MCF 10A (cell line): ENCODE measurements around the gene OR4S1. TPM values are rescaled to one million over a fixed set of nuclear protein-coding genes. Genes with fewer than 3 reads are reported as not detected.
"Not testable (repeated sequence)": the region's sequence is repeated elsewhere in the genome, so short reads cannot be mapped to it uniquely, and the experiment has no call there.

Experiments used
- BruUV-seq: library from RNA; stranded (reverse); fragments of 400-500 nt; replicated peaks from 2 replicates; lab custom pipeline; 2021; lab: Mats Ljungman, UMichigan
- CTCF ChIA-PET: fragments of 300-600 bp; sonication (Branson Sonifier 250); formaldehyde crosslinking; extraction: SDS; loops from one replicate; lab custom pipeline; 2021; ENCODE audit warnings: antibody characterized with exemption, inconsistent platforms; lab: Yijun Ruan, JAX
- POLR2A ChIA-PET: fragments of 300-600, 350-650 bp; sonication (Branson Sonifier 250); formaldehyde crosslinking; extraction: SDS; loops from one replicate; lab custom pipeline; 2020; ENCODE audit warnings: antibody characterized with exemption, inconsistent platforms; lab: Yijun Ruan, JAX
- DNase-seq: peaks from one replicate; pipeline ENCODE4 v3.0.0-alpha.2; 2018; ENCODE audit not compliant: unreplicated experiment
- H3K27ac Mint-ChIP-seq: one replicate; pipeline ENCODE4 v1.8.0; 2022; ENCODE audit warnings: mild to moderate bottlenecking, low read depth, mixed read lengths; ENCODE audit not compliant: unreplicated experiment
- H3K27me3 Mint-ChIP-seq: one replicate; pipeline ENCODE4 v1.8.0; 2022; ENCODE audit warnings: mixed read lengths; ENCODE audit not compliant: insufficient read depth, unreplicated experiment
- H3K36me3 Mint-ChIP-seq: one replicate; pipeline ENCODE4 v1.8.0; 2022; ENCODE audit warnings: mild to moderate bottlenecking, moderate library complexity, mixed read lengths; ENCODE audit not compliant: insufficient read depth, unreplicated experiment
- H3K4me1 Mint-ChIP-seq: one replicate; pipeline ENCODE4 v1.8.0; 2022; ENCODE audit warnings: mixed read lengths; ENCODE audit not compliant: insufficient read depth, unreplicated experiment
- H3K4me3 Mint-ChIP-seq: one replicate; pipeline ENCODE4 v1.8.0; 2022; ENCODE audit warnings: mild to moderate bottlenecking, moderate library complexity, mixed read lengths; ENCODE audit not compliant: unreplicated experiment
- H3K9me3 Mint-ChIP-seq: one replicate; pipeline ENCODE4 v1.8.0; 2022; ENCODE audit warnings: mixed read lengths; ENCODE audit not compliant: unreplicated experiment
- intact Hi-C: fragments of 100-400 bp; cut with micrococcal nuclease; formaldehyde crosslinking; loops from 2 replicates; pipeline ENCODE4 v1.14.1; 2022
- total RNA-seq: library from RNA; stranded (reverse); gene quantifications from 2 replicates; pipeline ENCODE4 v1.2.3, GENCODE V29; 2022
- TF ChIP-seq, protein P1 (sequence below): fragments of 200-600 bp; IDR thresholded peaks from one replicate; pipeline ENCODE4 v1.8.0; 2022; ENCODE audit warnings: antibody characterized with exemption, mild to moderate bottlenecking; ENCODE audit not compliant: unreplicated experiment

Gene OR4S1
- total RNA-seq, 1 experiment from 2014 or later = not detected

DNA sequence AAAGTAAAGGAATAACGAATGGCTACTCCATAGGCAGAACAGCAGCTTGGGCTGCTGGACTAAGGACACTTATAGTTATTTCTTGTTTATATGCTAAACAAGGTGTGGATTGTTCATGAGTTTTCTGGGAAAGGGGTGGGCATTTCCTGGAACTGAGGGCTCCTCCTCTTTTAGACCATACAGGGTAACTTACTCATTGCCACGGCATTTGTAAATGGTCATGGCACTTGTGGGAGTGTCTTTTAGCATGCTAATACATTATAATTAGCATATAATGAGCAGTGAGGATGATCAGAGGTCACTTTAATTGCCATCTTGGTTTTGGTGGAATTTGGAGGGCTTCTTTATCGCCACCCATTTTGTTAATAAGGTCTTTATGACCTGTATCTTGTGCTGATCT, 35.4 kb upstream of the OR4S1 start:
- H3K4me1 Mint-ChIP-seq = no peaks in the 10 kb centered on the region
- intact Hi-C loops = no loop called here
- H3K4me3 Mint-ChIP-seq = no peak overlapping the region
- TF ChIP-seq, protein P1, sequence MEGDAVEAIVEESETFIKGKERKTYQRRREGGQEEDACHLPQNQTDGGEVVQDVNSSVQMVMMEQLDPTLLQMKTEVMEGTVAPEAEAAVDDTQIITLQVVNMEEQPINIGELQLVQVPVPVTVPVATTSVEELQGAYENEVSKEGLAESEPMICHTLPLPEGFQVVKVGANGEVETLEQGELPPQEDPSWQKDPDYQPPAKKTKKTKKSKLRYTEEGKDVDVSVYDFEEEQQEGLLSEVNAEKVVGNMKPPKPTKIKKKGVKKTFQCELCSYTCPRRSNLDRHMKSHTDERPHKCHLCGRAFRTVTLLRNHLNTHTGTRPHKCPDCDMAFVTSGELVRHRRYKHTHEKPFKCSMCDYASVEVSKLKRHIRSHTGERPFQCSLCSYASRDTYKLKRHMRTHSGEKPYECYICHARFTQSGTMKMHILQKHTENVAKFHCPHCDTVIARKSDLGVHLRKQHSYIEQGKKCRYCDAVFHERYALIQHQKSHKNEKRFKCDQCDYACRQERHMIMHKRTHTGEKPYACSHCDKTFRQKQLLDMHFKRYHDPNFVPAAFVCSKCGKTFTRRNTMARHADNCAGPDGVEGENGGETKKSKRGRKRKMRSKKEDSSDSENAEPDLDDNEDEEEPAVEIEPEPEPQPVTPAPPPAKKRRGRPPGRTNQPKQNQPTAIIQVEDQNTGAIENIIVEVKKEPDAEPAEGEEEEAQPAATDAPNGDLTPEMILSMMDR = no peak
- H3K36me3 Mint-ChIP-seq = peaks cover 2% of the 10 kb centered on the region
- ChIA-PET POLR2A (no interaction called here), CTCF (interaction anchor here (0.6 kb wide), 1 partner anchor 129 kb away, joined by 3 read pairs; no protein-coding TSS in a partner anchor)
- H3K27ac Mint-ChIP-seq = no peak overlapping the region
- no peaks in the 10 kb centered on the region for H3K27me3 Mint-ChIP-seq
- H3K9me3 Mint-ChIP-seq = no peaks in the 10 kb centered on the region
- BruUV-seq = no TSS peak
- DNase-seq = no peak

DNA sequence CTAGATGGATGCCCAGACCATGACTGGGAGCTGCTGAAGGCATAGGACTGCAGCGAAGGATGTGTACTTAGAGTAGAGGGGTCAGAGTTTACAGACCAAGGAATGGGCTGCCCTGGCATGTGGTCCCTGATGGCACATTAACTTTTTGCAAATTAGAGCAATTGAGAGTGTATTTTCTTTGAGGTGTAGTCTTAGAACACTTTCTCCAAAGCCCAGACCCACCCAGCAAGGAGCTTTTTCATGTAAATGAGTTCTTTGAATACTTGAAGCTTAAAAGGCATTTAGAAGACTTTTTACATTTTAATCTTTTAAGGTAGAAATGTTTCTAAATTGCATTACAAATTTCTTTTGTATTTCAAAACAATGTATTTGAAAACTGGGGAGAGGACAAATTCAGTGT, 33.4 kb upstream of the OR4S1 start:
- TF ChIP-seq, protein P1 = no peak
- no TSS peak for BruUV-seq
- CTCF ChIA-PET = interaction anchor here (0.5 to 0.6 kb wide), 2 partner anchors 532 to 1330 kb away, joined by 3 to 4 read pairs; no protein-coding TSS in a partner anchor

DNA sequence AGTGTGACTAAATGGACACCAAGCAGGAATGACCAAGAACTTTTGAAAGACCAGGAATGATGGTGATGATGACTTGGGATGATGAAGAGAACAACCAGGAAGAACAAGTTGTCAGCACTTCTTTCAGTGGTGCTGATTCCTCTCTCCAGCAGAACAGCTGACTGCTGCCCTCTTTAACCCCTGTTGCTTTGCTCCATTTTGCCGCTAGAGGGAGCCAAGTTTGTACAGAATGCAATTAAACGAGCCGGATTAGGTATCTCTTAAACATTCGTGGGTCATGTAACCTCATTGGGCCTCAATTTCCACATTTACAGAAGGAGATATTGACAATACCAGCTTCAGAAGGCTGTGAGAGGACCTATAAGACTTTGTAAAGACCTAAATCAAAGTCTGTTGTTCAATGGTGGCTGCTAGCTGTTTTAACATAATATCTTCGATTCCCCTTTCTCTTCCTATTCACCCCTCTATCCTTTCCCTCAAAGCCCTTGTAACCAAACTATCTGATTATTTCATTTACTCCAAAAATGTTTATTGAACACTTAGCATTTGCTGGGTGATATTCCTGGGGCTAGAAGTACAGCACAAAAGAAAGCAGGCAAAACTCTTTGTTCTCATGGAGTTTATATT, 1.9 kb downstream of the OR4S1 start:
- TF ChIP-seq, protein P1 = peak; percentile 92
- intact Hi-C loops = loop anchor here (2.0 to 5.0 kb wide), 3 partner anchors 135 to 1219 kb away; no protein-coding TSS in a partner anchor
- CTCF ChIA-PET = interaction anchor here (0.6 to 3.0 kb wide), 33 partner anchors 9 to 1221 kb away, joined by 3 to 14 read pairs (median 3); no protein-coding TSS in a partner anchor
- Mint-ChIP-seq H3K9me3 (no peaks in the 10 kb centered on the region), H3K27me3 (no peaks in the 10 kb centered on the region), H3K4me1 (no peaks in the 10 kb centered on the region), H3K27ac (no peak overlapping the region), H3K4me3 (no peak overlapping the region), H3K36me3 (no peaks in the 10 kb centered on the region)
- POLR2A ChIA-PET = interaction anchor here (0.6 kb wide), 1 partner anchor 361 kb away, joined by 3 read pairs; no protein-coding TSS in a partner anchor
- peak; percentile 72 for DNase-seq
- BruUV-seq = no TSS peak

More for the DNA sequence above, 33.4 kb upstream of the OR4S1 start:
- Mint-ChIP-seq H3K27me3 (no peaks in the 10 kb centered on the region), H3K9me3 (no peaks in the 10 kb centered on the region), H3K4me1 (no peaks in the 10 kb centered on the region), H3K27ac (no peak overlapping the region), H3K36me3 (peaks cover 4% of the 10 kb centered on the region), H3K4me3 (no peak overlapping the region)
- POLR2A ChIA-PET = interaction anchor here (0.5 kb wide), 1 partner anchor 1303 kb away, joined by 3 read pairs; no protein-coding TSS in a partner anchor
- intact Hi-C loops = no loop called here
- DNase-seq = no peak

DNA sequence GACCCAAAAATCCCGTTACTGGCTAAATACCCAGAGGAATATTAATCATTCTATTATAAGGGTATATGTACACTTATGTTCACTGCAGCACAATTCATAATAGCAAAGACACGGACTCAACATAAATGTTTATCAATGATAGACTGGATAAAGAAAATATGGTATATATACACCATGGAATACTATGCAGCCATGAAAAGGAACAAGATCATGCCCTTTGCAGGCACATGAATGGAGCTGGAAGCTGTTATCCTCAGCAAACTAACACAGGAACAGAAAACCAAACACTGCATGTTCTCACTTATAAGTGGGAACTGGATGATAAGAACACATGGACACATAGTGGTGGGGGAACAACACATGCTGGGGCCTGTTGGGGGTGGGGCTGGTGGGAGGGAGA, 7.6 kb downstream of the OR4S1 start:
- intact Hi-C loops, DNase-seq, BruUV-seq, H3K4me1 Mint-ChIP-seq, H3K4me3 Mint-ChIP-seq, H3K36me3 Mint-ChIP-seq, POLR2A ChIA-PET, H3K9me3 Mint-ChIP-seq, H3K27ac Mint-ChIP-seq, H3K27me3 Mint-ChIP-seq: not testable (repeated sequence)
- CTCF ChIA-PET = interaction anchor here (0.7 kb wide), 1 partner anchor 175 kb away, joined by 3 read pairs; the partner anchor contains the start of gene OR4A47

DNA sequence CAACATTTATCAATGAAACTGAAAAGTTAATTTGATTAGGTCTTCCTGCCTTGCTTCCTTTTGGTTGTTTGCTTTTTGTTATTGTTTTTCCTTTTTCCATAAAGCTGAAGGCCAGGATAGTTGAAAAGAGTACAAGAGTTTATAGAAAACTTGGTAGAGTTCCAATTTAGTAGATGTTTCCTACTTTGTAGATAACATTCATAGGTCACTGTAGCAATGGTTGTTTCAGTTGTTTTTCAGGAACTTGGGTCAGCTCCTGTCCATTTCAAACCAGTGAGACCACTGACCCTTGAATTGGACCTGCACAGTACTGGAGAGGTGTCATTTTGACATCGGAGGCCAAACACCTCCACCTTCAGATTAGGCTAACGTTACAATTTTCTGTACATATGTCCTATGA, 13.8 kb downstream of the OR4S1 start:
- DNase-seq, POLR2A ChIA-PET, H3K4me3 Mint-ChIP-seq, H3K4me1 Mint-ChIP-seq, H3K9me3 Mint-ChIP-seq, H3K27ac Mint-ChIP-seq, H3K36me3 Mint-ChIP-seq, CTCF ChIA-PET, H3K27me3 Mint-ChIP-seq, intact Hi-C loops, BruUV-seq: not testable (repeated sequence)

DNA sequence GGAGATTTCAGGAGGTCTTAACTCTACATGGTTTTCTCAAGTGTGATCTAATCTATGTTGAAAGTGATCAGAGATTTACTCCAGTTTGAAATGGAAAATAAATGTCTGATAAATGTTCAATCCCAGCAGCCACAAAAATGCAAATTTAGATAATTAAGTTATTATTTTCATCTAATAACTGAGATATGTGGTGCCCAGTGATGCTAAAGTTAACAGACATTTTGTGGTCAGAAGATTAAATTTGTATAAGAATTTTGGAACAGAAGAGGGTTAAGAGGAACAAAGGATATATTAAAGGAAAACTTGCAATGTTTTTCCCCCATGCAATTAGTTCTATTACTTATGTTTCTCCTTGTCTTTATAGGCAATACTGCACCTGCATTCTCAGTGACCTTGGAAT, 18.6 kb downstream of the OR4S1 start, which contains the start of gene OR4C3:
Gene OR4C3, plus strand, starts transcription at position 301 of the 400 bp plus-strand sequence. CDS start 102 bp downstream, outside the sequence.
- BruUV-seq, H3K36me3 Mint-ChIP-seq, DNase-seq, H3K4me1 Mint-ChIP-seq, H3K27ac Mint-ChIP-seq, intact Hi-C loops, H3K4me3 Mint-ChIP-seq, CTCF ChIA-PET, POLR2A ChIA-PET, H3K9me3 Mint-ChIP-seq, H3K27me3 Mint-ChIP-seq: not testable (repeated sequence)
